Osteoblast (primary cell): ENCODE data around the gene TBX5. TPM values are rescaled to one million over a fixed set of nuclear protein-coding genes. Genes with fewer than 3 reads are reported as not detected.

Experiments used
- DNase-seq: peaks from one replicate; pipeline ENCODE4 v3.0.0; 2011; ENCODE audit warnings: low spot score, mixed read lengths; ENCODE audit not compliant: insufficient read length; ENCODE audit errors: missing footprints
- H2AFZ ChIP-seq: 2 replicates; pipeline ENCODE4 v1.6.0; 2011; ENCODE audit warnings: mild to moderate bottlenecking, low read length
- H3K27ac ChIP-seq: 2 replicates; pipeline ENCODE4 v1.5.1; 2011; ENCODE audit warnings: mild to moderate bottlenecking, low read depth, low read length, moderate library complexity
- H3K27me3 ChIP-seq: 2 replicates; pipeline ENCODE4 v1.6.0; 2012; ENCODE audit warnings: mild to moderate bottlenecking, control low read depth, inconsistent platforms, low read length, moderate library complexity; ENCODE audit not compliant: insufficient read depth
- H3K36me3 ChIP-seq: 2 replicates; pipeline ENCODE4 v1.5.1; 2011; ENCODE audit warnings: mild to moderate bottlenecking, low read length, control low read depth, moderate library complexity; ENCODE audit not compliant: insufficient read depth
- H3K4me1 ChIP-seq: 2 replicates; pipeline ENCODE4 v1.5.1; 2011; ENCODE audit warnings: mild to moderate bottlenecking, low read length, control low read depth, moderate library complexity; ENCODE audit not compliant: insufficient read depth
- H3K4me2 ChIP-seq: 2 replicates; pipeline ENCODE4 v1.6.0; 2011; ENCODE audit warnings: mild to moderate bottlenecking, low read length; ENCODE audit not compliant: insufficient read depth
- H3K4me3 ChIP-seq: fragments of 200-600 bp; sonication (generic); 3 replicates; pipeline ENCODE4 v1.5.1; 2012; ENCODE audit warnings: mild to moderate bottlenecking, low read length, inconsistent platforms; ENCODE audit not compliant: insufficient read depth
- H3K79me2 ChIP-seq: 2 replicates; pipeline ENCODE4 v1.6.0; 2012; ENCODE audit warnings: mild to moderate bottlenecking, low read length, control low read depth, inconsistent platforms; ENCODE audit not compliant: insufficient read depth
- H3K9me3 ChIP-seq: 2 replicates; pipeline ENCODE4 v1.5.1; 2011; ENCODE audit warnings: low read depth, low read length, control low read depth
- H4K20me1 ChIP-seq: 2 replicates; pipeline ENCODE4 v1.6.0; 2012; ENCODE audit warnings: mild to moderate bottlenecking, low read length, control low read depth; ENCODE audit not compliant: insufficient read depth
- total RNA-seq: library from RNA; depleted of rRNA; stranded (reverse); fragments of >200 nt; gene quantifications from 2 replicates; pipeline ENCODE4 v1.2.3, GENCODE V29; 2012
- TF ChIP-seq, protein P1 (sequence below): IDR thresholded peaks from 2 replicates; pipeline ENCODE4 v1.5.1; 2011; ENCODE audit warnings: mild to moderate bottlenecking, low read depth, low read length, moderate library complexity; ENCODE audit errors: extremely low read depth

The TBX5 gene
- total RNA-seq, 1 donor, result not detected

DNA sequence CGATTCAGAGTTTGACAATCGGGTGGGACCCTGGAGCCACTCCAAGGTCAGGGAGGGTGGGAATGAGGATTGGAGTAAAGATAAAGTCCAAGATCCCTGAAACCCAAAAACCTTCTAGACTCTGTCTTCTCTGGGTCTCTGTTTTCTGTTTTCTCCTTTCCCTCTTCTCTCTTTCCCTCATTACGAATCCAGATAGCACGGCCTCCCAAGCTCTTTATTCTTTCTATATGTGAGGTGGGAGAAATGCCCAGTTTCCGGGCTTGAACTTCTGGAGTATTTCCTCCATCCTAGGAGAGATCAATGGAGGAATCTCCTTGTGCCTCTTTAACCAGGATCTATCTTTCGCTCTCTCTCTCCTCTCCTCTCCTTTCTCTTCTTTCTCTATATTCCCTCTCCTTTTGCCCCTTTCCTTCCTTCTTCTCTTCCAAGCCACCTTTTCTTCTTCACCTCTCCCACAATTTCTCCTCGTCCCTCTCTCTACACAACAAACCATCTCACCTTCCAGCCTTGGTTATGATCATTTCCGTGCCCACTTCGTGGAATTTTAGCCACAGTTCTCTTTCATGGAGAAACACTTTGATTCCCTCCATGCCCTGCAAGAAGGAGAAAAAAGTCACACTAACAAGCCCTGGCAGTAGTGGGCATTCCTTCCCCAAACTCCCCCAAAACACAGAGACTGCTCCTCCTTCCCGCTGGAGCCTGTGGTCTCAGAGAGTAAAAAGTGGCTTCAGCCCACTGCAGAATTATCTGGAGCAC lies 4.4 kb downstream of the TBX5 start:
- no peak overlapping the region for H3K4me3 ChIP-seq
- no peaks in the 10 kb centered on the region for H3K36me3 ChIP-seq
- peaks cover 7% of the 10 kb centered on the region for H3K27me3 ChIP-seq
- H3K79me2 ChIP-seq, result no peaks in the 10 kb centered on the region
- DNase-seq, result peak; percentile 76
- no peak overlapping the region for H3K4me2 ChIP-seq
- H3K4me1 ChIP-seq, result no peaks in the 10 kb centered on the region
- H2AFZ ChIP-seq, result no peak overlapping the region
- no peaks in the 10 kb centered on the region for H3K9me3 ChIP-seq
- TF ChIP-seq, protein P1, sequence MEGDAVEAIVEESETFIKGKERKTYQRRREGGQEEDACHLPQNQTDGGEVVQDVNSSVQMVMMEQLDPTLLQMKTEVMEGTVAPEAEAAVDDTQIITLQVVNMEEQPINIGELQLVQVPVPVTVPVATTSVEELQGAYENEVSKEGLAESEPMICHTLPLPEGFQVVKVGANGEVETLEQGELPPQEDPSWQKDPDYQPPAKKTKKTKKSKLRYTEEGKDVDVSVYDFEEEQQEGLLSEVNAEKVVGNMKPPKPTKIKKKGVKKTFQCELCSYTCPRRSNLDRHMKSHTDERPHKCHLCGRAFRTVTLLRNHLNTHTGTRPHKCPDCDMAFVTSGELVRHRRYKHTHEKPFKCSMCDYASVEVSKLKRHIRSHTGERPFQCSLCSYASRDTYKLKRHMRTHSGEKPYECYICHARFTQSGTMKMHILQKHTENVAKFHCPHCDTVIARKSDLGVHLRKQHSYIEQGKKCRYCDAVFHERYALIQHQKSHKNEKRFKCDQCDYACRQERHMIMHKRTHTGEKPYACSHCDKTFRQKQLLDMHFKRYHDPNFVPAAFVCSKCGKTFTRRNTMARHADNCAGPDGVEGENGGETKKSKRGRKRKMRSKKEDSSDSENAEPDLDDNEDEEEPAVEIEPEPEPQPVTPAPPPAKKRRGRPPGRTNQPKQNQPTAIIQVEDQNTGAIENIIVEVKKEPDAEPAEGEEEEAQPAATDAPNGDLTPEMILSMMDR, result no peak
- H4K20me1 ChIP-seq, result no peaks in the 10 kb centered on the region
- no peak overlapping the region for H3K27ac ChIP-seq

GRCh38 chr12:114400925-114401324 lies 5.0 kb downstream of the TBX5 start:
- Histone ChIP-seq H4K20me1 (no peaks in the 10 kb centered on the region), H3K27ac (no peak overlapping the region), H3K79me2 (no peaks in the 10 kb centered on the region), H3K4me1 (no peaks in the 10 kb centered on the region), H3K4me3 (no peak overlapping the region), H3K27me3 (peaks cover 7% of the 10 kb centered on the region), H2AFZ (no peak overlapping the region), H3K36me3 (no peaks in the 10 kb centered on the region), H3K4me2 (no peak overlapping the region), H3K9me3 (no peaks in the 10 kb centered on the region)
- TF ChIP-seq, protein P1, result no peak
- peak; percentile 72 for DNase-seq

DNA sequence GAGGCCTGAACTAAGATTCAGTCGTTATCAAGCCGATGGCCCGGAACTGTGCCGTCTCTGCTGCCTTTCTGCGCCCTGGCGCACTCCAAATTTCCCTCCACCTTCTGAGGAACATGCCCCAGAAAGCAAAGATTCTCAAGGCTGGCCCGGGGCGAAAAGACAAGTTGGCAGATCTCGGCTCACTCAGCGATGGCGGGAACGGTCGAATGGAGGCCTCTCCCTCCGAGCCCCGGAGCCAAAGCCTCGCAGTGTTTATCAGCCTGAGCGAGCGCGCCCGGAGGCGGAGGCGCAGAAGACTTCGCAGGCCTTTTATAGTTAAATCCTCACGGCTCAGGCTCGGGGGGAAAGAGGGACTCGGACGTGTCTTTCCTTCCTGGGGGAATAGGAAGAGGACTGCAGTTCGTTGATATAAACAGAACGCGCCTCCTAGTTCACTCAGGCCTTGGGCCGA lies 5.6 kb downstream of the TBX5 start:
- H3K4me2 ChIP-seq, result no peak overlapping the region
- TF ChIP-seq, protein P1, result no peak
- H3K36me3 ChIP-seq, result no peaks in the 10 kb centered on the region
- no peaks in the 10 kb centered on the region for H3K4me1 ChIP-seq
- H3K9me3 ChIP-seq, result no peaks in the 10 kb centered on the region
- no peak overlapping the region for H3K4me3 ChIP-seq
- H3K79me2 ChIP-seq, result no peaks in the 10 kb centered on the region
- no peaks in the 10 kb centered on the region for H4K20me1 ChIP-seq
- peak; percentile 66 for DNase-seq
- H3K27me3 ChIP-seq, result peaks cover 2% of the 10 kb centered on the region
- H3K27ac ChIP-seq, result no peak overlapping the region
- no peak overlapping the region for H2AFZ ChIP-seq

DNA sequence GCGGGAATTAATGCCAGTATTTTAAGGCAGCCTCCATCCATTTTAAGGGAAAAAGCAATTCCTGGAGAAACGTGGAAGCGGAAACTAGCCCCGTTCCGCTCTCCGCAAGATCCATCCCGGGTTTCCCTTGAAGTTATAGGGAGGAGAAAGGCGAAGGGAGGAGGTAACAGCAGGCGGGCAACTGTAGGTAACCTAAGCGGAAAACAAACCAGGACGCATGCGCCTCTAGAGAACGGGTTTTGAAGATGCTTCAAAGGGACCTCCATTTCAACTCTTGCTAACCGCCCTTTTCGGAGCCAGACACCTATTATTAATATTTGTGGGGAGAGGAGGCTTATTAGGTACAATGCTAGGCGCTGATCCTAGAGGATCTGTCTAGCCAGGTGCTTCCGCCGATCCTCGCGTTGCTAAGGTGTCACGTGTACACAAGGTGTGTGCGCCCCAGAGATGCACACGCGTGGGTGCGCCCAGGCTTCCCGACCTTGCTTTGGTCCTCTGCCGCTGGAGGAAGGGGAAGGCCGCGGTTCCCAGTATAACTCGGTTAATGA lies 6.2 kb downstream of the TBX5 start:
- Histone ChIP-seq H2AFZ (no peak overlapping the region), H3K4me2 (no peak overlapping the region), H4K20me1 (no peaks in the 10 kb centered on the region), H3K4me3 (no peak overlapping the region), H3K79me2 (no peaks in the 10 kb centered on the region), H3K4me1 (no peaks in the 10 kb centered on the region), H3K36me3 (no peaks in the 10 kb centered on the region), H3K27me3 (peaks cover 2% of the 10 kb centered on the region), H3K9me3 (no peaks in the 10 kb centered on the region), H3K27ac (no peak overlapping the region)
- TF ChIP-seq, protein P1, result no peak
- DNase-seq, result no peak
